Stomach (tissue), 9 donors: ENCODE measurements around the gene CYYR1. TPM values are rescaled to one million over a fixed set of nuclear protein-coding genes. Genes with fewer than 3 reads are reported as not detected.
A peak's percentile ranks its signal among the peaks of the same experiment; 100 is the strongest.

Source experiments
- DNase-seq, 2 donors: peaks; one replicate each; pipeline versions ENCODE4 v3.0.0 to v3.0.0-alpha.2; 2013 to 2019
- H3K27ac ChIP-seq, 5 donors: fragments of 200-600 bp in 4 of 5; sonication (generic) in 4 of 5; one replicate each; pipeline ENCODE4 v1.5.1; 2013 to 2019; ENCODE audit warnings: mild to moderate bottlenecking in 1 of 5, moderate library complexity in 1 of 5
- H3K27me3 ChIP-seq, 3 donors: fragments of 200-600 bp; sonication (generic); one replicate each; pipeline ENCODE4 v1.5.1; 2017 to 2019; ENCODE audit warnings: mixed run types in 1 of 3
- H3K36me3 ChIP-seq, 4 donors: fragments of 200-600 bp; sonication (generic); 1 replicate in 3 of 4; 2 replicates in 1 of 4; pipeline ENCODE4 v1.5.1; 2016 to 2019
- H3K4me1 ChIP-seq, 4 donors: fragments of 200-600 bp; sonication (generic); one replicate each; pipeline ENCODE4 v1.5.1; 2016 to 2019
- H3K4me3 ChIP-seq, 4 donors: fragments of 200-600 bp; sonication (generic) in 3 of 4; one replicate each; pipeline ENCODE4 v1.5.1; 2016 to 2019; ENCODE audit warnings: mild to moderate bottlenecking in 1 of 4
- H3K9me3 ChIP-seq, 4 donors: fragments of 200-600 bp; sonication (generic); one replicate each; pipeline ENCODE4 v1.5.1; 2016 to 2019
- EP300 ChIP-seq: sonication (generic); formaldehyde crosslinking; IDR thresholded peaks from one replicate; pipeline ENCODE4 v1.6.1; 2017; ENCODE audit warnings: antibody characterized with exemption
- POLR2A ChIP-seq, 4 donors: fragments of 450-650 bp; IDR thresholded peaks; one replicate each; pipeline ENCODE4 v1.6.1; 2016; ENCODE audit warnings: antibody characterized with exemption in 4 of 4, control low read depth in 2 of 4, mild to moderate bottlenecking in 1 of 4, moderate library complexity in 1 of 4
- POLR2AphosphoS5 ChIP-seq, 3 donors: sonication (generic); formaldehyde crosslinking; IDR thresholded peaks; one replicate each; pipeline ENCODE4 v1.6.1; 2016; ENCODE audit warnings: antibody characterized with exemption in 3 of 3
- WGBS, 5 donors: extraction: QIAGEN DNeasy Blood & Tissue Kit in 3 of 5; methylation state at CpG; one replicate each; pipeline versions ENCODE4 v1.1.5 to v1.1.7; 2013 to 2018; 5-methylcytosine and 5-hydroxymethylcytosine counted together
- intact Hi-C: fragments of 100-400 bp; cut with DNase I; formaldehyde crosslinking; loops from one replicate; pipeline ENCODE4 v1.15.1; 2023; ENCODE audit warnings: low total_unique reads
- polyA plus RNA-seq, 3 donors: library from polyadenylated mRNA; stranded (reverse); fragments of 200-250 nt; gene quantifications; one replicate each; pipeline ENCODE4 v1.2.3, GENCODE V29; 2013
- total RNA-seq, 5 donors: library from RNA; depleted of rRNA; stranded (reverse); fragments of >200 nt; gene quantifications; one replicate each; pipeline versions ENCODE4 v1.1.0 to v1.2.3, GENCODE V29; 2014 to 2016
- TF ChIP-seq, protein P1 (sequence below), 7 experiments: fragments of 450-650 bp in 4 of 7; fragments of 200-600 bp in 3 of 7; sonication (generic) in 3 of 7; IDR thresholded peaks; one replicate each; pipeline ENCODE4 v1.5.1; 2016 to 2019; ENCODE audit warnings: antibody characterized with exemption in 7 of 7, control low read depth in 2 of 7, mild to moderate bottlenecking in 1 of 7
- donor health status: healthy with polysubstance abuse.
- donor health status: Bipolar disorder and iron deficiency.
- donor health status: healthy.

The CYYR1 gene
- total and polyA plus RNA-seq, 8 donors: 0.89 to 11.6 (median 6.1) TPM; not detected in 2

DNA sequence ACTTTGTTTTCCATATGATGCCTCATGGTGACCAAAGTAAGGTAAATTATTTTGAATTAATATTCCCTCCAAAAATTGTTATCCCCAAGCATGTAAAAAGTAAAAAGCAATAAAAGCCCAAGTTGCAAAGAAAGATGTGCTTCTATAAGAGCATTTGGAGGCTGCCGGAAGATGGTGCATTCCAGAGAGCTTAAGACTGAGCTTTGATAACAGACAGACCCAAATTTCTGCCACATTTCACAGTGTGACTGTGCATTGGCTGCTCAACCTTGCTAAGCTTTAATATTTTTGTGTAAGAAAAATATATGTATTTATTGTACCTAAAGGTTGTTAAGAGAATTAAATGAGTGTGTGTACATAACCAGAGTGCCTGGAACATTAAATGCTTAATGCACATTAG, 67.9 kb downstream of the CYYR1 start:
- DNase-seq: peak in 1 of 2 donors; percentile 11
- Histone ChIP-seq H3K4me1 (peaks cover 0 to 10% (median 0%) of the 10 kb centered on the region in 4 donors), H3K4me3 (no peak overlapping the region), H3K27ac (no peak overlapping the region), H3K9me3 (no peaks in the 10 kb centered on the region), H3K36me3 (no peaks in the 10 kb centered on the region), H3K27me3 (no peaks in the 10 kb centered on the region)
- intact Hi-C loops: no loop called here
- TF ChIP-seq EP300 (no peak), POLR2AphosphoS5 (IDR thresholded peaks at IDR 0.05) (no peak), POLR2A (IDR thresholded peaks at IDR 0.05) (no peak)
- TF ChIP-seq, protein P1, sequence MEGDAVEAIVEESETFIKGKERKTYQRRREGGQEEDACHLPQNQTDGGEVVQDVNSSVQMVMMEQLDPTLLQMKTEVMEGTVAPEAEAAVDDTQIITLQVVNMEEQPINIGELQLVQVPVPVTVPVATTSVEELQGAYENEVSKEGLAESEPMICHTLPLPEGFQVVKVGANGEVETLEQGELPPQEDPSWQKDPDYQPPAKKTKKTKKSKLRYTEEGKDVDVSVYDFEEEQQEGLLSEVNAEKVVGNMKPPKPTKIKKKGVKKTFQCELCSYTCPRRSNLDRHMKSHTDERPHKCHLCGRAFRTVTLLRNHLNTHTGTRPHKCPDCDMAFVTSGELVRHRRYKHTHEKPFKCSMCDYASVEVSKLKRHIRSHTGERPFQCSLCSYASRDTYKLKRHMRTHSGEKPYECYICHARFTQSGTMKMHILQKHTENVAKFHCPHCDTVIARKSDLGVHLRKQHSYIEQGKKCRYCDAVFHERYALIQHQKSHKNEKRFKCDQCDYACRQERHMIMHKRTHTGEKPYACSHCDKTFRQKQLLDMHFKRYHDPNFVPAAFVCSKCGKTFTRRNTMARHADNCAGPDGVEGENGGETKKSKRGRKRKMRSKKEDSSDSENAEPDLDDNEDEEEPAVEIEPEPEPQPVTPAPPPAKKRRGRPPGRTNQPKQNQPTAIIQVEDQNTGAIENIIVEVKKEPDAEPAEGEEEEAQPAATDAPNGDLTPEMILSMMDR (IDR thresholded peaks at IDR 0.05): no peak
- 32 to 63% (median 36%) methylated on average over 1 of the region's 1 CpG for WGBS, 5 donors

DNA sequence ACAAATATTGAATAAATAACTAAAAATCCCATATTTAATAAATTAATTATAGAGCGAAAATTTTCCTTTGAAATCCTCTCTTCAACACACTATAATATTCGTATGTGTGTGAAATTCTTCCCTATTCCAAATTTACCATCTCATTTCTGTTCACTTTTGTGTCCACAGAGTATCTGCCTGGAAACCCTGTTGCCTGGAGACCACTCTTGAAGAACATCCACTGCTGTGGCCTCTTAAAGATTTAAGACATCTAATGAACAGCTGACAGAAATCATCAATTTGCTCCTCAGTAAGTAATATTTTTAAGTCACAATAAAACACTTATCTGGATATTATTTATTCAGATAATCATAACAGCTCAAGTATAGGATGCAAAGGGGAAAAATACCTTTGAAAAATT, 69.7 kb downstream of the CYYR1 start:
- Histone ChIP-seq H3K9me3 (no peaks in the 10 kb centered on the region), H3K4me3 (no peak overlapping the region), H3K27ac (no peak overlapping the region), H3K27me3 (no peaks in the 10 kb centered on the region), H3K4me1 (peaks cover 0 to 10% (median 0%) of the 10 kb centered on the region in 4 donors), H3K36me3 (no peaks in the 10 kb centered on the region)
- DNase-seq: no peak
- TF ChIP-seq, protein P1 (IDR thresholded peaks at IDR 0.05): no peak
- TF ChIP-seq POLR2AphosphoS5 (IDR thresholded peaks at IDR 0.05) (no peak), EP300 (no peak)
- 36 to 91% (median 61%) methylated on average over 2 of the region's 2 CpGs for WGBS, 5 donors
- intact Hi-C loops: no loop called here

DNA sequence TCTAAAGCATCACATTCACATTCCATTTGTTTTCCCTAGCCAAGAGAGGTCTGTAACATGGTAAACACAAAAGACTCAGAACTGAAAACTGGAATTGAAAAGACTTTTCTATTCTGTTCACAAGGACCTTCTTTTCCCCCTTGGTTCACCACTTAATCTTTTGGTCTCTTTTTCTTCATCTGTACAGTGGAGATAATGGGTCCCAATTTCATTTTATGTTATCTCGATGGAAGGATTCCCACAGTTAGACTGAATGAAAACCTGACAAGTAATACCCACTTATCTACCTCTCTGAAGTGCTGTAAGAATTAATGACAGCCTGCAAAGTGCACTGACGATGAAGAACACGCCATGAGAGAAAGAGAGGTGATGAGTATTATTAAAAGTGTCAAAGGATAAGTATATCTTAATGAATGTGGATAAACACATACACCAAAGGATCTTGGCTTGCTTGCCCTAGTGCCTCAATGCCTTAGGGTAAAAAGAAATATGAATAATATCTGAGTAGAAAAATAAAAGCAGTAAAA, 71.5 kb downstream of the CYYR1 start:
- no peaks in the 10 kb centered on the region for H3K36me3 ChIP-seq
- H3K4me3 ChIP-seq: no peak overlapping the region
- TF ChIP-seq POLR2A (IDR thresholded peaks at IDR 0.05) (no peak), EP300 (no peak), POLR2AphosphoS5 (IDR thresholded peaks at IDR 0.05) (no peak)
- TF ChIP-seq, protein P1 (IDR thresholded peaks at IDR 0.05): no peak
- no peaks in the 10 kb centered on the region for H3K27me3 ChIP-seq
- H3K4me1 ChIP-seq: peaks cover 0 to 10% (median 0%) of the 10 kb centered on the region in 4 donors
- H3K27ac ChIP-seq: no peak overlapping the region
- no peak for DNase-seq
- no peaks in the 10 kb centered on the region for H3K9me3 ChIP-seq
- 85 to 93% (median 89%) methylated on average over 3 of the region's 3 CpGs for WGBS, 5 donors
- intact Hi-C loops: no loop called here

DNA sequence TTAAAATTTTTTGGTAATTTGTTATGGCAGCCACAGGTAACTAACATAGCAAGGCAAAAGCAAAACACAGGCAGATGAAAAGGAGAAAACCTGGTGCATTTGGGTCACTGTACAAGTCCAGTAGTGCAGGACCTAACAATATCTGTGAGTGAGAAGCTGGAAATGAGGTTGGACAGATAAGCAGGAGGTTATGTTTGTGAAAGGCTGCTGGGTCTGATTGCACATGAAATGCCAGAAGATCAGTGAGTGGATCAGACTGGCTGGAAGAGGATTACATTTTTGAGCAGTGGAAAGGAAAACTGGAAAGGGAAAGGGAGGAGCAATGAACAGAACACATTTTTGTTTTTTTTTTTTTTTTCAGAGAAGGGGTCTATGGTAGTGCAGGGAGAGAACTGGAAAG, 73.6 kb downstream of the CYYR1 start:
- no peak overlapping the region for H3K27ac ChIP-seq
- DNase-seq: peak in 1 of 2 donors; percentile 5
- intact Hi-C loops: no loop called here
- no peaks in the 10 kb centered on the region for H3K27me3 ChIP-seq
- H3K4me3 ChIP-seq: no peak overlapping the region
- no peaks in the 10 kb centered on the region for H3K9me3 ChIP-seq
- H3K36me3 ChIP-seq: no peaks in the 10 kb centered on the region
- no peaks in the 10 kb centered on the region for H3K4me1 ChIP-seq
- no peak for TF ChIP-seq POLR2AphosphoS5 (IDR thresholded peaks at IDR 0.05)
- TF ChIP-seq, protein P1 (IDR thresholded peaks at IDR 0.05): no peak
